Trophoblast cell (in vitro differentiated cells and primary cell): ENCODE measurements around the gene SLIT3.

Source experiments
- DNase-seq, 2 donors: peaks; one replicate each; pipeline ENCODE4 v3.0.0-alpha.2; 2016
- H2AFZ ChIP-seq: 2 replicates; pipeline ENCODE4 v1.6.1; 2013; ENCODE audit warnings: low read length, moderate library complexity, mild to moderate bottlenecking; ENCODE audit not compliant: insufficient read depth, poor library complexity
- H2AK5ac ChIP-seq: 2 replicates; pipeline ENCODE4 v1.6.1; 2013; ENCODE audit warnings: mild to moderate bottlenecking, low read length
- H2BK120ac ChIP-seq: 2 replicates; pipeline ENCODE4 v1.6.1; 2013; ENCODE audit warnings: low read length, mild to moderate bottlenecking, moderate library complexity; ENCODE audit not compliant: insufficient read depth, poor library complexity
- H2BK12ac ChIP-seq: 2 replicates; pipeline ENCODE4 v1.6.1; 2013; ENCODE audit warnings: mild to moderate bottlenecking, low read length, moderate library complexity
- H2BK5ac ChIP-seq: 2 replicates; pipeline ENCODE4 v1.6.1; 2013; ENCODE audit warnings: low read length, low read depth, moderate library complexity, mild to moderate bottlenecking; ENCODE audit not compliant: poor library complexity
- H3K14ac ChIP-seq: 2 replicates; pipeline ENCODE4 v1.6.1; 2013; ENCODE audit warnings: mild to moderate bottlenecking, low read length
- H3K18ac ChIP-seq: 2 replicates; pipeline ENCODE4 v1.6.1; 2013; ENCODE audit warnings: mild to moderate bottlenecking, low read length
- H3K23ac ChIP-seq: 2 replicates; pipeline ENCODE4 v1.6.1; 2013; ENCODE audit warnings: low read length
- H3K27ac ChIP-seq: 2 replicates; pipeline ENCODE4 v1.5.1; 2013; ENCODE audit warnings: low read depth, mild to moderate bottlenecking, inconsistent platforms, low read length, moderate library complexity
- H3K27me3 ChIP-seq: 2 replicates; pipeline ENCODE4 v1.6.1; 2013; ENCODE audit warnings: inconsistent platforms, mild to moderate bottlenecking, low read length, moderate library complexity; ENCODE audit not compliant: insufficient read depth
- H3K36me3 ChIP-seq, 2 experiments: 1 replicate in 1 of 2; 2 replicates in 1 of 2; pipeline ENCODE4 v1.6.1; 2013; ENCODE audit warnings: low read length in 2 of 2, mild to moderate bottlenecking in 2 of 2, moderate library complexity in 1 of 2; ENCODE audit not compliant: insufficient read depth in 2 of 2, control insufficient read depth in 1 of 2
- H3K4ac ChIP-seq: 2 replicates; pipeline ENCODE4 v1.6.1; 2013; ENCODE audit warnings: low read depth, mild to moderate bottlenecking, low read length, moderate library complexity
- H3K4me1 ChIP-seq, 2 experiments: 1 replicate in 1 of 2; 2 replicates in 1 of 2; pipeline ENCODE4 v1.6.1; 2013; ENCODE audit warnings: low read length in 2 of 2, mild to moderate bottlenecking in 2 of 2, moderate library complexity in 1 of 2; ENCODE audit not compliant: insufficient read depth in 2 of 2, control insufficient read depth in 1 of 2
- H3K4me2 ChIP-seq: 2 replicates; pipeline ENCODE4 v1.6.1; 2013; ENCODE audit warnings: inconsistent platforms, mild to moderate bottlenecking, low read length, moderate library complexity
- H3K4me3 ChIP-seq: 2 replicates; pipeline ENCODE4 v1.5.1; 2013; ENCODE audit warnings: mild to moderate bottlenecking, low read depth, low read length, inconsistent platforms
- H3K79me1 ChIP-seq: one replicate; pipeline ENCODE4 v1.6.1; 2013; ENCODE audit warnings: low read length
- H3K79me2 ChIP-seq: 2 replicates; pipeline ENCODE4 v1.6.1; 2013; ENCODE audit warnings: low read length, mild to moderate bottlenecking; ENCODE audit not compliant: control insufficient read depth, insufficient read depth, poor library complexity
- H3K9ac ChIP-seq: 2 replicates; pipeline ENCODE4 v1.6.1; 2013; ENCODE audit warnings: mild to moderate bottlenecking, low read length
- H3K9me3 ChIP-seq: 2 replicates; pipeline ENCODE4 v1.6.1; 2013; ENCODE audit warnings: low read depth, mild to moderate bottlenecking, control low read depth, inconsistent platforms, low read length; ENCODE audit not compliant: insufficient read depth
- H4K12ac ChIP-seq: 2 replicates; pipeline ENCODE4 v1.6.1; 2013; ENCODE audit warnings: low read depth, mild to moderate bottlenecking, low read length, moderate library complexity
- H4K8ac ChIP-seq: 2 replicates; pipeline ENCODE4 v1.6.1; 2013; ENCODE audit warnings: low read depth, mild to moderate bottlenecking, low read length, moderate library complexity
- H4K91ac ChIP-seq: one replicate; pipeline ENCODE4 v1.6.1; 2013; ENCODE audit warnings: low read depth, mild to moderate bottlenecking, low read length, moderate library complexity
- WGBS: extraction: QIAGEN DNeasy Blood & Tissue Kit; methylation state at CpG from one replicate; pipeline ENCODE4 v1.1.7; 2013; ENCODE audit warnings: missing lambda C conversion rate; ENCODE audit not compliant: insufficient read length, insufficient coverage; ENCODE audit errors: extremely low coverage; 5-methylcytosine and 5-hydroxymethylcytosine counted together

The SLIT3 gene

DNA sequence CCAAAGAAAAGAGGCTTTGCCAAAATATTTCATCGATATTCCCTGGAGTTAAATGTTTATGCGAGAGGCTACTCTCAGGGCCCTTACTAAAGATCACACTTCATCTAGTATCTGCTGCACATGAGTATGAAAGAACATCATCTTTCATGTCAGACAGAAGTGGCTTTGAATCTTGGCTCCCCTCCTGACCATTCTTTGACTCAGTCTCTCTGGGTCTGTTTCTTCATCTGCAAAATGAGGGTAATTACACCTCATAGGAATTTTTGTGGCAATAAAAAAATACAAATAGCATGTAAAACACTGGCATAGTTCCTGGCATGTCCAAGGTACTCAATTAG is 58.1 kb downstream of the SLIT3 start:
- no peak overlapping the region for H3K4me3 ChIP-seq
- no CpG with 5 or more reads among the region's 2 CpGs for WGBS
- no peak overlapping the region for H2BK5ac ChIP-seq
- H4K91ac ChIP-seq: no peak overlapping the region
- no peaks in the 10 kb centered on the region for H3K79me1 ChIP-seq
- H3K23ac ChIP-seq: no peak overlapping the region
- H4K12ac ChIP-seq: no peak overlapping the region
- H3K4me2 ChIP-seq: no peak overlapping the region
- no peaks in the 10 kb centered on the region for H3K4me1 ChIP-seq
- no peaks in the 10 kb centered on the region for H3K27me3 ChIP-seq
- H3K4ac ChIP-seq: no peak overlapping the region
- no peak overlapping the region for H3K18ac ChIP-seq
- H2AFZ ChIP-seq: no peak overlapping the region
- H3K9ac ChIP-seq: no peak overlapping the region
- no peak for DNase-seq
- no peaks in the 10 kb centered on the region for H3K79me2 ChIP-seq
- H2AK5ac ChIP-seq: no peak overlapping the region
- H4K8ac ChIP-seq: no peak overlapping the region
- no peaks in the 10 kb centered on the region for H3K9me3 ChIP-seq
- no peak overlapping the region for H3K14ac ChIP-seq
- peaks cover 10 to 15% of the 10 kb centered on the region in 2 experiments for H3K36me3 ChIP-seq
- no peak overlapping the region for H2BK120ac ChIP-seq
- no peak overlapping the region for H3K27ac ChIP-seq
- no peak overlapping the region for H2BK12ac ChIP-seq

GRCh38 chr5:169242175-169242848 is 58.6 kb downstream of the SLIT3 start:
- Histone ChIP-seq H3K79me1 (no peaks in the 10 kb centered on the region), H3K27me3 (no peaks in the 10 kb centered on the region), H3K14ac (no peak overlapping the region), H2BK12ac (no peak overlapping the region), H4K12ac (no peak overlapping the region), H3K4ac (no peak overlapping the region), H3K23ac (no peak overlapping the region), H3K18ac (no peak overlapping the region), H3K9me3 (no peaks in the 10 kb centered on the region), H2BK5ac (no peak overlapping the region), H3K36me3 (peaks cover 7 to 15% of the 10 kb centered on the region in 2 experiments), H4K91ac (no peak overlapping the region), H3K27ac (no peak overlapping the region), H2AFZ (no peak overlapping the region), H3K79me2 (no peaks in the 10 kb centered on the region), H2BK120ac (no peak overlapping the region), H3K4me1 (no peaks in the 10 kb centered on the region), H3K4me2 (no peak overlapping the region), H3K4me3 (no peak overlapping the region), H4K8ac (no peak overlapping the region), H3K9ac (no peak overlapping the region), H2AK5ac (no peak overlapping the region)
- WGBS: no CpG with 5 or more reads among the region's 4 CpGs
- DNase-seq: no peak

- Histone ChIP-seq H3K4me3 (no peak overlapping the region), H2AK5ac (no peak overlapping the region), H4K8ac (no peak overlapping the region), H2AFZ (no peak overlapping the region), H3K79me1 (no peaks in the 10 kb centered on the region), H3K23ac (no peak overlapping the region), H2BK5ac (no peak overlapping the region), H3K4me2 (no peak overlapping the region), H3K27me3 (no peaks in the 10 kb centered on the region), H2BK12ac (no peak overlapping the region), H4K91ac (no peak overlapping the region), H3K14ac (no peak overlapping the region), H3K79me2 (no peaks in the 10 kb centered on the region), H3K4me1 (peaks cover 0 to 8% of the 10 kb centered on the region in 2 experiments), H3K9me3 (no peaks in the 10 kb centered on the region), H2BK120ac (no peak overlapping the region), H4K12ac (no peak overlapping the region), H3K4ac (no peak overlapping the region), H3K18ac (no peak overlapping the region), H3K36me3 (peaks cover under 1 to 2% of the 10 kb centered on the region in 2 experiments), H3K27ac (no peak overlapping the region), H3K9ac (no peak overlapping the region)
- no CpG with 5 or more reads among the region's 6 CpGs for WGBS
- DNase-seq: no peak
Observed at GRCh38 chr5:169229342-169229892, 71.5 kb downstream of the SLIT3 start.

DNA sequence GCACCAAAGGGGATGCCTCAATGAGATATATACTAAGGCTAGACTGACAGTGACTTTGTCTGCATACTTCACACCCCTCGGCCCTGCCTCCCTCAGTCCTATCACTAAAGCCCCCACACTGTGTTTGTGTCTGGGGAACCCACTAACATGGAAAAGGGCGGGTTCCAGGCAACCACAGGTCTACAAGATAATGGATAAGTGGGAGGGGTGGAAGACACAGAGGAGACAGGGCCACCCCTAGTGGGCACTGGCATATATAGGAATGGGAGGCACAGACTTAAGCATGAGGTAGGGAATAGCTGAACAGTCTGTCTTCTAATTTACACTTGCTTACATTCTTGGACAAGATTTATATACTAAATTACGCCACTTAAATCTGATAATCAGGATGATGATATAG is 74.0 kb downstream of the SLIT3 start:
- H3K9me3 ChIP-seq: no peaks in the 10 kb centered on the region
- no peak overlapping the region for H2BK5ac ChIP-seq
- no peak overlapping the region for H4K12ac ChIP-seq
- no peak overlapping the region for H4K8ac ChIP-seq
- H4K91ac ChIP-seq: no peak overlapping the region
- no peak for DNase-seq
- no peak overlapping the region for H2AFZ ChIP-seq
- no peak overlapping the region for H3K23ac ChIP-seq
- H3K9ac ChIP-seq: no peak overlapping the region
- no peaks in the 10 kb centered on the region for H3K36me3 ChIP-seq
- no peak overlapping the region for H3K4me3 ChIP-seq
- no peak overlapping the region for H3K14ac ChIP-seq
- H3K27ac ChIP-seq: no peak overlapping the region
- H3K18ac ChIP-seq: no peak overlapping the region
- no peak overlapping the region for H3K4ac ChIP-seq
- no peak overlapping the region for H2AK5ac ChIP-seq
- H3K79me2 ChIP-seq: no peaks in the 10 kb centered on the region
- no peaks in the 10 kb centered on the region for H3K79me1 ChIP-seq
- no peak overlapping the region for H2BK12ac ChIP-seq
- no peak overlapping the region for H3K4me2 ChIP-seq
- no peaks in the 10 kb centered on the region for H3K27me3 ChIP-seq
- WGBS: no CpG with 5 or more reads among the region's 3 CpGs
- H3K4me1 ChIP-seq: peaks cover 0 to 12% of the 10 kb centered on the region in 2 experiments
- H2BK120ac ChIP-seq: no peak overlapping the region
